ENCODE data around the gene CACNB3. TPM values are rescaled to one million over a fixed set of nuclear protein-coding genes. Genes with fewer than 3 reads are reported as not detected.
"Not testable (repeated sequence)": the region's sequence is repeated elsewhere in the genome, so short reads cannot be mapped to it uniquely, and the experiment has no call there.

Gene CACNB3
- total RNA-seq, 2 donors from 2014 or later = 5.9 to 17.7 TPM

DNA sequence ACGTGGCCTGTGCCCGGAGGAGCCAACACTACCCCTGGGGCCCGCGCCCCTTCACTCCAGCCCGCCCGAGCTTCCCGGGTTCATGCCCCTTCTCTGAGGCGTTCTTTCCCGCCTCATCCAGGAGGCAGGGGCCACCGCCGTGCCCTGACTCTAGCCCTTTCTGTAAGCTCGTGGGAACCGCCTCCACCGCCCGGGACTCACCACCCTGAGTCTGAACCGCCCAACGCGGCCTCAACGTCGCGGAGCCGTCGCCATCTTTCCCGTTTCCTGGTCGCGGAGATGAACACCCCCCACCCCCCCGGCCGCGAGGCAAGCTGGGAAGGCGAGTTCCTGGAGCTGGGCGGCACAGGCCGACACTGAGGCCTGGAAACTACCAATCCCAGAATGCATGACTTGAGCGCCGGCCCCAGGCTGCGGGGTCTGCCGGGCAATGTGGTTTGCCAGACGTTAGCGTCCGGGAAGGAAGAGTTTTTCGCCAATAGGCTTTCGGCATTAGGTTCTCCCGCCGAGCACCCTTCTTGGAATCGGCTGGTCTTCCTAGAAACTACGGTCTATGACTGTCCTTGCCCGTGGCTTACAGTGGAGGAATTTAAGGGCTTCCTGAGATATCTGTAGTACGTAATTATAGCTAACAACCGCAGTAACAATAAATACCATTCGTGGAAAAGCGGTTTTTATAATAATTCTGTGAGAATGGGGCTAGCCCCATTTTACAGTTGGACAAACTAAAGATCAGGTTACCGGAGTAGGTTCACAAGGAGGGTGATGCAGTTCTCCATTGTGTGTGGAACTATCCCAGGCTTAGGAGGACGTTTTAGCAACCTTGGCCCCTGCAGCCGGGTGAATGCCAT is 33.8 kb downstream of the CACNB3 start, which contains the start of gene DDX23:
DDX23 (minus strand) TSS at position 281 of the 851 bp plus-strand sequence. CDS start 6,381 bp downstream, outside the sequence.
- ATAC-seq (replicated peaks) = peak; percentile 97
- H3K4me3 Mint-ChIP-seq = peak within 1 kb of the TSS; percentile 99
- peaks cover 45% of the 10 kb centered on the region for H3K36me3 Mint-ChIP-seq (ENCODE audit: low read depth)
- H3K27me3 Mint-ChIP-seq = no peaks in the 10 kb centered on the region
- peak within 1 kb of the TSS; percentile 96 for H3K27ac Mint-ChIP-seq
- peaks cover 25% of the 10 kb centered on the region for H3K4me1 Mint-ChIP-seq
- H3K9me3 Mint-ChIP-seq = no peaks in the 10 kb centered on the region

DNA sequence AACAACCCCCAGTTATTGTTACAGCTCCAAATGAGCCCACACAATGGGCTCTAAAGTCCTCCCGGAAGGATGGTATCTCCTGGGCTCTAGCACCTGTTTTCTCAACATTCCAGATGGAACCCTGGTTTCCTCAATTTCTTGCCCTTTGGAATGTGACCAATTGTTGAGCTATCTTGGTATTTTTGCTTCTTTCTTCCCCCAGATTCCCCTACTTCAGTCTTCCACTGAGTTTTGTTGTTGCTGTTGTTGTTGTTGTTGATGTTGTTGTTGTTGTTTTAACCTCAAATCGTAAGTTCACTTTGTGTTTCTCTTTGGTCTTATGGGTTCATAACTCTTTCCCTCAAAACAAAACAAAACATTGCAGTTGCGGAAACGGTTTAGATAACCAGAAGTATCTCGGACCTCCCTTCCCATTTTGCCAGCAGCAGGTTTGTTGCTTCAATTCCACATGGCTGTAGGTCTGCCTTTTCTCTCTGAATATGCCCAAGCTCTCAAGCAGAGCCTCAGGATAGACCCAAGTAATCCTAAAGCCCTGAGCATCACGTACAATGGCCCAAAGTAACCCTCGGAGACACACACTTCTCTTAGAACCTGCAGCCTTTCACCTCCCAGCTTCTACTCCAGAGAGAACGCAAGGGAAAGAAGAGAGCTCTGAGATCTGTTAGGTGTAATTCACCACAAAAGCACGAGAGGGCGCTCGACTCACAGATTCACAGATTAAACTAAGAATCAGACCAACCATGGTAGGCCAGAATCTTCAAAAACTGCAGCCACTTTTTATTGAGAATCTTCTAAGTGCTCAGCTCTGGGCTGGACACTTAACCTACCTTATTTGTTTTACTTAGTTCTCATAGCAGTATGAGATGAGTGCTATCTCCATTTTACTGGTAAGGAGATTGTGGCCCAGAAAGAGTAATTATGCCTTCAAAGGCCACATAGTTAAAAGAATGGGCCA is 34.7 kb downstream of the CACNB3 start:
- H3K4me1 Mint-ChIP-seq = peaks cover 25% of the 10 kb centered on the region
- H3K27me3 Mint-ChIP-seq = no peaks in the 10 kb centered on the region
- H3K36me3 Mint-ChIP-seq (ENCODE audit: low read depth) = peaks cover 36% of the 10 kb centered on the region
- peak; percentile 33 for ATAC-seq (replicated peaks)
- H3K4me3 Mint-ChIP-seq = peak overlapping the region; percentile 99
- no peaks in the 10 kb centered on the region for H3K9me3 Mint-ChIP-seq
- peak overlapping the region; percentile 96 for H3K27ac Mint-ChIP-seq

DNA sequence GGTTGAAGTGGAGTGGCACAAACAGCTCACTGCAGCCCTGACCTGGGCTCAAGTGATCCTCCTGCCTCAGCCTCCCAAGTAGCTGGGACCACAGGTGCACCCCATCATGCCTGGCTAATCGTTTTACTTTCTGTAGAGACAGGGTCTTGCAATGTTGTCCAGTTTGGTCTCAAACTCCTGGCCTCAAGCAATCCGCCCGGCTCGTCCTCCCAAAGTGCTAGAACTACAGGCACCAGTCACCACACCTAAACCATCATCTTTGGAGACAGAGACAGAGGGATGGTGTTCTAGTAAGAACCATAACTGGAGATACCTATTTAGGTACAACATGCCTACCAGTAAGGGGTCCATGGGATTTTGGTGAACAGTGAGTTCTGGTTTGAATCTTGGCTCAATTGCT is 36.2 kb downstream of the CACNB3 start:
- no peak for ATAC-seq (replicated peaks)
- H3K27ac Mint-ChIP-seq = no peak overlapping the region
- peaks cover 29% of the 10 kb centered on the region for H3K36me3 Mint-ChIP-seq (ENCODE audit: low read depth)
- H3K9me3 Mint-ChIP-seq = no peaks in the 10 kb centered on the region
- H3K27me3 Mint-ChIP-seq = no peaks in the 10 kb centered on the region
- no peak overlapping the region for H3K4me3 Mint-ChIP-seq
- peaks cover 20% of the 10 kb centered on the region for H3K4me1 Mint-ChIP-seq

DNA sequence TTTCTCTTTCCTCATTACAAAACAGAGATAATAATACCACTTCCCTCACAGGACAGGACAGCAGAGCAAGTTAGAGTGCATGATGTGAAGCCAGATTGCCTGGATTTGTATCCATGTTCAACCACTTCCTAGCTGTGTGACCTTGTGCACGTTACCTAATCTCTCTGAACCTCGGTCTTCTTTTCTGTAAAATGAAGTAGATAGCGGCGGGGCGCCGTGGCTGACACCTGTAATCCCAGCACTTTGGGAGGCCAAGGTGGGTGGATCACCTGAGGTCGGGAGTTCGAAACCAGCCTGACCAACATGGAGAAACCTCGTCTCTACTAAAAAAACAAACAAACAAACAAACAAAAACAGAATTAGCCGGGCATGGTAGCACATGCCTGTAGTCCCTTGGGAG is 36.6 kb downstream of the CACNB3 start:
- H3K4me1 Mint-ChIP-seq = peaks cover 16% of the 10 kb centered on the region
- peaks cover 25% of the 10 kb centered on the region for H3K36me3 Mint-ChIP-seq (ENCODE audit: low read depth)
- H3K9me3 Mint-ChIP-seq; H3K27ac Mint-ChIP-seq; ATAC-seq (replicated peaks); H3K27me3 Mint-ChIP-seq; H3K4me3 Mint-ChIP-seq: not testable (repeated sequence)

DNA sequence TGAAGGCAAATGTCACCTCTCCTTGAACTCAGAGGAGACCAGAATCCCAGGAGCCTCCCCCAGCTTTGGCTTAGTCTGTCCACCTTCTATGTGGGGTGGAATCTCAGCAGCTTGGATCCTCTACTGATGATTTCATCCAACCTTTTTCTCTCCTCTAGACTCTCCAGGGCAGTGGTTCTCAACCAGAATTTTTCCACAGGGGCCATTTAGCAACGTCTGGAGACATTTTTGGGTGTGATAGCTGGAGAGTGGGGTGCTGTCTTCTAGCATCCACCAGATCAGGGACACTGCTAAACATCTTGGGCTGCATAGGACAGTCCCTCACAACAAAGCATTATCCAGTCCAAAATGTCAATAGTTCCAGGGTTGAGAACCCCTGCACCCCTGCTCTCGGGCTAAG is 38.1 kb downstream of the CACNB3 start:
- H3K4me1 Mint-ChIP-seq = peaks cover 5% of the 10 kb centered on the region
- no peak overlapping the region for H3K27ac Mint-ChIP-seq
- no peak for ATAC-seq (replicated peaks)
- H3K4me3 Mint-ChIP-seq = no peak overlapping the region
- H3K9me3 Mint-ChIP-seq = no peaks in the 10 kb centered on the region
- H3K27me3 Mint-ChIP-seq = no peaks in the 10 kb centered on the region
- H3K36me3 Mint-ChIP-seq (ENCODE audit: low read depth) = peaks cover 20% of the 10 kb centered on the region

DNA sequence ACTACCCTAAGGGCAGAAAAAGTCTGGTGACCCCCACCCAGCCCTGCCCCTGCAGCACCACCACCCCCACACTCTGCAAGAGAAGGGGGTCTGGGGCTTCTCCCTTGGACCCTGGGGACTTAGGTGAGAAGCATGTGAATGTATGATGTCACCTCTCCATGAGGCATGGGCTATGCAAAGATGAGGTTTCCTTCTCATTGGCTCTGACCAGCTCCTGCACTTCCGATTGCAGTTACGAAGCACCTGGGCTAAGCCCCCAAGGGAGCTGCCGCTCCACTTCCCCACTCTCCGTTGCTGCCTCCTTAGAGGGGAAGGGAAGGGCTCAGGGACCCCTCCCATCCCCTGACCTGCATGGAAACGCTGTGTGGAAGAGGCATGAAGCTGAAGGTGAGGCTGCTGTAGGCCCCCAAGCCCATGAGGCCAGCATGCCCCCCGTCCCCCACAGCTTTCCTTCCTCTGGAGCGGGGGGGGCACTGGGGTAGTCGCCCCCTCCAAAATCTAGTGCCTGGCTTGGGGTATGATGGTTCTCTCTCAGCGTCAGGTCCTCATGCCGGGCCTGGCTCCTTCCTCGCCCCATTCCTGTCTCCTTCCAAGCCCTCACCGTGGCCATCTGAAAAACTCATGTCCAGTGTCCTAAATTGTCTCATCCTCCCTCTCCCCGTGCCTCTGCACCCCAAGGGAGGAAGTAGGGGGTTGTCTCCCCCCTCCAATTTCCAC is 39.1 kb downstream of the CACNB3 start:
- Mint-ChIP-seq H3K4me1 (peaks cover 5% of the 10 kb centered on the region), H3K4me3 (no peak overlapping the region), H3K9me3 (no peaks in the 10 kb centered on the region), H3K27ac (no peak overlapping the region), H3K36me3 (ENCODE audit: low read depth) (peaks cover 10% of the 10 kb centered on the region), H3K27me3 (no peaks in the 10 kb centered on the region)
- no peak for ATAC-seq (replicated peaks)

DNA sequence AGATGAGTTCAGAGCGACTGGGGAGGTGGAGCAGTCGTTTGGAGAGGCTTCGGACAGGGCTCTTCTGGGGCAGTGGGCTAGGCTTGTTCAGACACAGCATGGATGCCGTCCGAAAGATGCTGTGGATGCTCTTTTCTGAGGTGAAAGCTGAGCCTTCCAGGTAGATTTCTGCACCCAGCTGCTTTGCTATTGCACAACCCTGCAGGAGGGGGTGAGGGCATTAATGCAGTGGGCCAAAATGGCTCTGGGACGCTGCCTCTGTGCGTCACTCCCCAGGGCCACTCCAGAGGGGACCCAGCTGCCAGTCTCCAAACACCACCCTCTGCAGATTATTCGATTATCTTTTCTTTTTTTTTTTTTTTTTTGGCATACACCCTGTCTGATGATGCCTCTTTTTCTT is 39.7 kb downstream of the CACNB3 start:
- no peak for ATAC-seq (replicated peaks)
- peaks cover under 1% of the 10 kb centered on the region for H3K27me3 Mint-ChIP-seq
- H3K9me3 Mint-ChIP-seq = no peaks in the 10 kb centered on the region
- H3K27ac Mint-ChIP-seq = no peak overlapping the region
- H3K36me3 Mint-ChIP-seq (ENCODE audit: low read depth) = peaks cover 10% of the 10 kb centered on the region
- no peak overlapping the region for H3K4me3 Mint-ChIP-seq
- peaks cover 3% of the 10 kb centered on the region for H3K4me1 Mint-ChIP-seq

DNA sequence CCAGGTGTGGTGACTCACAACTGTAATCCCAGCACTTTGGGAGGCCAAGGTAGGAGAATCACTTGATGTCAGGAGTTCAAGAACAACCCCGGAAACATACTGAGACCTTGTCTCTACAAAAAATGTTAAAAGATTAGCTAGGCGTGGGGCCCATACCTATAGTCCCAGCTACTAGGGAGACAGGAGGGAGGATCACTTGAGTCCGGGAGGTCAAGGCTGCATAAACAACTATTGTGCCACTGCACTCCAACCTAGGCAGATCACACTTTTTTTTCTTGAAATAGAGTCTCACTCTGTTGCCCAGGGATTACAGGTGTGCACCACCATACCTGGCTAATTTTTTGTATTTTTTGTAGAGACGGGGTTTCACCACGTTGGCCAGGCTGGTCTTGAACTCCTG is 41.3 kb downstream of the CACNB3 start:
- Mint-ChIP-seq H3K36me3 (ENCODE audit: low read depth) (peaks cover 10% of the 10 kb centered on the region), H3K4me3 (no peak overlapping the region), H3K27me3 (peaks cover 7% of the 10 kb centered on the region), H3K4me1 (peaks cover 2% of the 10 kb centered on the region), H3K27ac (no peak overlapping the region), H3K9me3 (no peaks in the 10 kb centered on the region)
- no peak for ATAC-seq (replicated peaks)

DNA sequence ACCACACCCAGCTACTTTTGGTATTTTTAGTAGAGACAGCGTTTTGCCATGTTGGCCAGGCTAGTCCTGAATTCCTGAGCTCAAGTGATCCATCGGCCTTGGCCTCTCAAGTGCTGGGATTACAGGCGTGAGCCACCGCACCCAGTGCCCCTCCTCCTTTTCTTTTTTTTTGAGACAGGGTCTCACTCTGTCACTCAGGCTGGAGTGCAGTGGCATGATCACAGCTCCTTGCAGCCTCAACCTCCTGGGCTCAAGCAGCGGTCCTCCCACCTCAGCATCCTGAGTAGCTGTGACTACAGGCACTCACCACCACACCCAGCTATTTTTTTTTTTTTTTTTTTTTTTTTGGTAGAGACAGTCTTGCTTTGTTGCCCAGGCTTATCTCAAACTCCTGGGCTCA is 41.9 kb downstream of the CACNB3 start:
- ATAC-seq (replicated peaks); H3K36me3 Mint-ChIP-seq (ENCODE audit: low read depth); H3K9me3 Mint-ChIP-seq; H3K4me3 Mint-ChIP-seq; H3K27ac Mint-ChIP-seq; H3K4me1 Mint-ChIP-seq; H3K27me3 Mint-ChIP-seq: not testable (repeated sequence)

DNA sequence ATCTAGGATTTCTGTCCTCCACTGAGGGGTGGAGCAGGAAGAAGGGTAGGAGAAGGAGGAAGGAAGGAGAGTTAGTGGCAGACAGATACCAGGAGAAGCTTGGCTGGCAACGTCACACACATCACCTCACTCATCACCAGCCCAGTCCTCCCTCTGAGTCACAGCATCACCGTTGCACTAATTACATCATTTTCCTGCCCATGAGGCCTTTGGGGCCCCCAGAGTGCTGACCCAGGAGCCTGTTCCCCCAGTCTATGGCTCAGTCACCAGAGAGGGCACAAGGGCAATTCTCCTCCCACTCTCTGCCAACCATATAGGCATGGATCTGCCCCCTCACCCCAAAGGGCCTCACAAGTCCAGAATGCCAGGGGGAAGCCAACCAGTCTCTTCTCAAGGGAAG is 42.8 kb downstream of the CACNB3 start:
- H3K27me3 Mint-ChIP-seq = peaks cover 7% of the 10 kb centered on the region

DNA sequence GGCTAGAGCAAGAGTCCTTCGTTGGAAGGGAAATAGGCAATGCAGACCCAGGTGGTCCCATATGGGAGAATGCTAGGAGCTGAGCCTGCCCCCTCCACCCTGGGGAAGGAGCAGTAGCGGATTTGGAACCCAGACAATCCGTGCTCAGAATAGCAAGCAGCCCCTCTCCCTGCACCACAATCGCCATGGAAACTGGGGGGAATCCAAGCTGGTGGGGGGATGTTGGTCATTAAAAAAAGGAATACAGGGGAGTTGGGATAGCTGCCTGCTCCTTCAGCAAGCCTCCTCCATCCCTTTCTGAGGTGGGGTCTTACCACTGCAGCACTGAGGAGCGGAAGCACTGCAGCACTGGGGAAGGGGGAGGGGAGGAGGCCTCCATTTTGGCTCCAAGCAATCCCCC is 44.5 kb downstream of the CACNB3 start:
- H3K36me3 Mint-ChIP-seq (ENCODE audit: low read depth) = peaks cover 10% of the 10 kb centered on the region
- H3K4me3 Mint-ChIP-seq = no peak overlapping the region
- no peaks in the 10 kb centered on the region for H3K9me3 Mint-ChIP-seq
- H3K27me3 Mint-ChIP-seq = peaks cover 7% of the 10 kb centered on the region
- ATAC-seq (replicated peaks) = no peak
- H3K27ac Mint-ChIP-seq = no peak overlapping the region
- peaks cover 13% of the 10 kb centered on the region for H3K4me1 Mint-ChIP-seq

More for the DNA sequence above, 42.8 kb downstream of the CACNB3 start:
- Mint-ChIP-seq H3K4me3 (no peak overlapping the region), H3K27ac (no peak overlapping the region), H3K9me3 (no peaks in the 10 kb centered on the region), H3K4me1 (peaks cover 13% of the 10 kb centered on the region), H3K36me3 (ENCODE audit: low read depth) (peaks cover 10% of the 10 kb centered on the region)
- no peak for ATAC-seq (replicated peaks)

DNA sequence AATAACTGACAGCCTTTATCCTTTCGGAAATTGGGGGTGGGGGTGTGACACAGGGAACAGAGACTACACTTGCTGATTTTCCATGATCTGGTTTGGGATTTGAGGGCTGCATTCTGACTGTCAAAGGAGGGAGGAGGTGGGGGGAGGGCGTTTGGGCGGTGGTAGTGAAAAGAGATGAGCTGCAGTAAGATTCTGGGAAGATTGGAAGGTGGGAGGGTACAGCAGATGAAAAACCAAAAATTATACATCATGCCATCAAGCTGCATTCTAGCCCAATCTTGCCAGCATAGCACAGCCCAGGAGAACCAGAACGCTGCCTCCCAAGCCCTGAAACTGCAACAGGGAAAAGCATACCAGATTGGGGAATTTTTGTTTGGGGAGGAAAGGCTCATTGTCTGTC is 45.0 kb downstream of the CACNB3 start:
- H3K27ac Mint-ChIP-seq = no peak overlapping the region
- peaks cover 10% of the 10 kb centered on the region for H3K36me3 Mint-ChIP-seq (ENCODE audit: low read depth)
- H3K27me3 Mint-ChIP-seq = peaks cover 7% of the 10 kb centered on the region
- H3K4me3 Mint-ChIP-seq = no peak overlapping the region
- peaks cover 13% of the 10 kb centered on the region for H3K4me1 Mint-ChIP-seq
- no peaks in the 10 kb centered on the region for H3K9me3 Mint-ChIP-seq
- ATAC-seq (replicated peaks) = no peak

DNA sequence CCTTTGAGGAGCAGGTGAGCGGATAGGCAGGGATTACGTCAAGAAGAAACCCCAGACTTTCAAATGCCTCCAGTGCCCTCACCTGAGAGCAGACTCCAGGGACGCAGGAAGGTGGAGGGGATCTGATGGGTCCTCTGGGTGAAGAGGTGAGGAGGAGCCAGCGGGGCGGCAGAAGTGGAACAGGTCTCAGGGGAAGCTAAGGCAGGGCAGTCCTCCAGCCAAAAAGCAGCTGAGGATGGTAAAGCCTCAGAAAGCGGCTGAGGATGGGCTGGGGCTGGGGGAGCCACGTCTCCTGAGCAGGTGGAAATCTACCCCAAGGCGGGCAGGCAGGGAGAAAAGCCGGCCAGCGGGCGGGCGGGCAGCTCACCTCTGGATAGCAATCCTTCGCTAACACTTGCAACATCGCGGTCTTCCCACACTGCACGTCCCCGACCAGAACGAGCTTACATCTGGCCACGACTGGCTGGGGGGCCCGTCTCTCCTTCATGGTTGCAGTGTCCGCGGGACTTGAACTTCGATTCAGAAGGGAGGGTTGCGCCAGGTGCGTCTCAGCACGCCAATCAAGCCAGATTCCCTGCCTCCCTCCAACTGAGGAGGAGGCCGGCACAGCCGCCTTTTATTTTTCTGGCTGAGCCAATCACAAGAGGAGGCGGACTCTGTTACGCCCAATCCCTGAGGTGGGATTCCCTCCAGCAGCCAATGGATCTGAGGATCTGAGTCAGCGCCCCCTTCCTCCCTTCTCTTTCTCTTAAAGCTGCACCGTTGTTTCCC is 47.2 kb downstream of the CACNB3 start, which contains the start of gene RND1:
RND1 (minus strand) TSS at position 590 of the 771 bp plus-strand sequence; CDS start at position 487, 103 bp downstream.
- H3K27me3 Mint-ChIP-seq = peaks cover 7% of the 10 kb centered on the region
- peak within 1 kb of the TSS; percentile 76 for H3K4me3 Mint-ChIP-seq
- peaks cover 13% of the 10 kb centered on the region for H3K4me1 Mint-ChIP-seq
- peak within 1 kb of the TSS; percentile 77 for H3K27ac Mint-ChIP-seq
- ATAC-seq (replicated peaks) = peak; percentile 96
- H3K36me3 Mint-ChIP-seq (ENCODE audit: low read depth) = peaks cover 9% of the 10 kb centered on the region
- H3K9me3 Mint-ChIP-seq = no peaks in the 10 kb centered on the region

Measured in activated T-helper 17 cell treated with anti-CD3 and anti-CD28 coated beads, Interleukin-2, amount 50 U/mL, for 72 hours (primary cell).